ENCODE measurements around the gene PHACTR3.

Gene PHACTR3

GRCh38 chr20:59648466-59649070 lies 44.2 kb downstream of the PHACTR3 start:
- no peak for DNase-seq

- no peak for DNase-seq
These were observed 46.1 kb downstream of the PHACTR3 start for GRCh38 chr20:59650418-59650817.

DNA sequence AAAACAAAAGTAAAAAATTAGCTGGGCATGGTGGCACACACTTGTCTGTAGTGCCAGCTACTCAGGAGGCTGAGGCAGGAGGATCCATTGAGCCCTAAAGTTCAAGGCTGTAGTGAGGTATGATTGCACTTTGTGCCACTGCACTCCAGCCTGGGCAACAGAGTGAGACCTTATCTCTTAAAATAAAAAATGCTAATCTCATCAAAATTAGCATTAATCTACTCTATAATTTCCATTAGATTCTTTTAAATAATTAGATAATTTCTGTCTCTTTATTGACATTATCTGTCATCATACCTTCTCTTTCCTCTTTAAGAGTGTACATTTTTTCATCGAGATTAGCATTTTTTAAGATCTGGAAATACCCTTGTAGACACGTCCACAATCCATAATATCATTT lies 48.0 kb downstream of the PHACTR3 start:
- DNase-seq: no peak

DNA sequence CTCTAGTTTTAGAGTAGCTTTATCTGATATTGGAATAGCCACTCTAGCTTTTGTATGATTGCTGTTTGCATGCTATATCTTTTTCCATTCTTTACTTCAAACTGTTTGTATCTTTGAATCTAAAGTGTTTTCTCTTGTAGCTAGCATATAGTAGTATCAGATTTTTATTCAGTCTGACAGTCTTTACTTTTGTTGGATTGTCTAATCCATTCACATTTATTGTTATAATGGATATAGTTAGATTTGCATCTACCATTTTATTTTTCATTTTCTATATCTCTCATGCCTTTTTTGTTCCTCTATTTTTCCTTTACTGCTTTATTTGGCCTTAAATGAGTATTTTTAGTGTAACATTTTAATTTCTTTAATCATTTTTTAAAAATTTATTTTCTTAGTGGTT lies 52.1 kb downstream of the PHACTR3 start:
- no peak for DNase-seq

- DNase-seq: no peak
These were observed 53.2 kb downstream of the PHACTR3 start for GRCh38 chr20:59657459-59658046.

- no peak for DNase-seq
These were observed 56.1 kb downstream of the PHACTR3 start for GRCh38 chr20:59660471-59660870.

DNA sequence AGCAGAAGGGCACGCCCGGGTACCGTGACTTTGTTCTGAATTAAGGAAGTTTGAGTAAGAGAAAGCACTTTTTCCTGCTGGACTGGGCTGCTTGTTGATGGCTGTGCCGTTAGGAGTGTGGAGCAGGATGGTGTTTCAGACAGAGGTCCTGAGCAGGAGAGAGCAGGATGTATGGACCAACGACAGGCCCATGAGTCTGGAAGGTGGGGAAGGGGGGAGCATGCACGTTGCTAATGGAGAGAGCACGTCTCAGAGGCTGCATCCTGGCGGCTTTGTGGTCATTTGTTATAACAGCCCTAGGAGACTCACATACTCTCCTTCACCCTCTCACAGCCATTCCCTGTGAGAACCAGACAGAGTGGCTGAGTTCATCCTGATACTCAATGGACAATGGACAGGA lies 56.8 kb downstream of the PHACTR3 start:
- DNase-seq: no peak

GRCh38 chr20:59661621-59662020 lies 57.3 kb downstream of the PHACTR3 start:
- DNase-seq: no peak

DNA sequence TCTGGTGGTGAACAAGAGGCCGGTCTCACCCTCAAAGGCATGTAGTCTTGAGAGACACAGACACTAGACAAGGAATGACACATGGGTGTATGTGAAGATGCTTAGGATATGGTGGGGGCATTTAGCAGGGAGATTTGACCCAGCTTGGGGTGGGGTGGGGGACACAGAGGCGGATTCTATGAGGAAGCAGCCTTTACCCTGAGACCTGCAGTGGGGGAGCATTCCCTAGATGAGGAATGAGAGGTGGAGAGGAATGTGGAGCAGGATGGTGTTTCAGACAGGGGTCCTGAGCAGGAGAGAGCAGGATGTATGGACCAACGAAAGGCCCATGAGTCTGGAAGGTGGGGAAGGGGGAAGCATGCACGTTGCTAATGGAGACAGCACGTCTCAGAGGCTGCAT lies 57.8 kb downstream of the PHACTR3 start:
- no peak for DNase-seq

GRCh38 chr20:59662856-59663512 lies 58.6 kb downstream of the PHACTR3 start:
- DNase-seq: no peak

GRCh38 chr20:59663513-59664060 lies 59.2 kb downstream of the PHACTR3 start:
- DNase-seq: no peak

DNA sequence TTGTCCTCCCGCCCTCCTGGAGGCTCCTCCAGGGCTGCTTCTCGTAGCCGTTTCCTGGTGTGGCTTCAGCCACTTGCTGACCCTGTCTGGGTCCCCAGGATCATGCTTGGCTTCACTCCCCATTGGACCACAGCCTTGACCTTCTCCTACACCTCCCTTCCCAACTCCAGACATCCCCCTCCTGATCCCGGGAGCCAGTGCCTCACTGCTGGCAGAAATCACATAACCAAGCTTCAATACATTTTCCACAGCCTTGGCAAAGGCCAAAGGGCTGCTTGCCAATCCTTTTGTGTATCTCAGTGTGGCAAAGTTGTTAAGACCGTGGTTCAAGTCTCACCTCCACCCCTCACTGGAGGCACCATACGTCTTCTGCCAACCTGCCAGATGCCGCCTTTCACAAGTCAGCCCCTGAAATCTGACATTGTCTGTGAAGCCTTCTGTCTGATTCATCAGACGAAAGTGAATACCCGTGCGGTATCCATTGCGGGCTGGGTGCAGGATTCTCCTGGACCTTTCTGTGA lies 60.1 kb downstream of the PHACTR3 start:
- no peak for DNase-seq

DNA sequence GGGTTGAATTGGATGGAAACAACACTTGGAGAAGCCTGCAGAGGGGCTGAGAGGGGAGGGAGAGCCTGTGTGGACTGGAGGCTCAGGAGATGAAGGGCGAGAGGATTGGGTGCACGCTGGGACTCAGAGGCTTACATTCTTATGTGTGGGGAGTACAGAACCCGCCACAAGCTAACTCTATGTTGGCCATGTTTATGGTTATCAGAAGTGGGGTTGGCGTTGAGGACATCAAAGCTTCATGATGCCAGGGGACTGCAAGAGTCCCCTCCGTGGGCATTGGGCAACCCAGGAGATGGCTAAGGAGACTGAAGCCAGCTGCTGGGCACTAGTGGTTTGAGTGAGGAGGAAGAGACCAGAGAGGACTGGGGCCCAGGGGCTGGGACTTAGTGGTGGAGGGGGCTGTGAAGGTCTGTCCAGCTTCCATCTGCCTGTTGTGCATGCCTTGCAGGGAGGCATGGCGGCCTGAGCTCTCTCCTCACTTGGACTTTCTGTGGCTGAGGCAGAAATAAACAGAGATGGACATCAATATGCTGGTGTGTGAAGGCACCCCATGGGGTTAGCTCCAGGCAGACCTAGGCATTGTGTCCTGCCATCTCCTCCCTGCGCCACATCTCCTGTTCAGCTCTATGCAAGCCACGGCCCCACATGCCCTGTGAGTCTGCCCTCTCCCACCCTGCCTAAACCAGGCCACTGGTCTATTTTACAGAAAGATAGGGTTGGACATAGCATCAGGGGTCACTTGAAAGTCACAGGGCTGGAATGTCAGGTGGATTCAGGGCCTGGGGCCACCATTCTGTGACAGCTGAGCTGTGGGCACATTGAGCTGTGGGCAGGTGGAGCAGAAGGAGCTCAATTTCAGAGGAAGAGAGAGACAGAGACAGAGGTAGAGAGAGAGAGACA lies 61.6 kb downstream of the PHACTR3 start:
- no peak for DNase-seq

DNA sequence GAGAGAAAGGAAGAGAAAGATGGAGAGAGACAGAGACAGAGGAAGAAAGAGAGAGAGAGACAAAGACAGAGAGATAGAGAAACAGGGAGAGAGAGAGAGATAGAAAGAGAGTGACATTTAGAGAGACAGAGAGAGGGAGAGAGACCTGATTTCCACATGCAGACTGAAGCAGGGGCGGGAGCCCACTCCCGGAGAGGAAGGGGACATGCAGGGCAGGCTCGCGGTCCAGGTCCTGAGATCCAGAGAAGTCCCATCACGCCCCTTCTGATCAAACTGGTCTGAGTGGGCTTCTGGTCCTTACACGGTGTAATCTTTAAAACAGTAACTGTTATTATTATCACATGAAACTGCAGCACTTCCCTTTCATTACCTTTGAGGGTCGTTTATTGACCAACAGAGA lies 62.2 kb downstream of the PHACTR3 start:
- no peak for DNase-seq

DNA sequence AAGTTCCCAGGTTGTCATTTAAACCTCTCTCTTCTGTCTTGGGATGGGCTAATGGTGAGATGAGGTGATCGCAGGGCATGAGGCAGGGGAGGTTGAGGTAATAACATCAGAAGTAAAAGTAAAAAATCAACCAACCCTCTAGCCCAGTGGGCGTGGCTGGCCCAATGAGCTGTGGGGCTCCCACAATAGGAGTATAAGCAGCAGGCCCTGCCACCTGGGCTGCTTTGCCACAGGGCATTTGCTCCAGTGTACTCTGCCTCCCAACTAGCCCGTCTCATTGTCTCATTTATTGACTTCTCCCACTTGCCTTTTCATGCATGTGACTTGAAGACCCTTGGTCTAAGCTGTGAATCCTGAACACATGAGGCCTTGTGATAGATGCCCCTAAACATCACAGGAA lies 62.8 kb downstream of the PHACTR3 start:
- no peak for DNase-seq

- no peak for DNase-seq
These were observed 63.7 kb downstream of the PHACTR3 start for GRCh38 chr20:59667981-59668515.

- DNase-seq: no peak
These were observed 64.8 kb downstream of the PHACTR3 start for GRCh38 chr20:59668926-59669850.

GRCh38 chr20:59670786-59671492 lies 66.6 kb downstream of the PHACTR3 start:
- no peak for DNase-seq

- no peak for DNase-seq
These were observed 67.5 kb downstream of the PHACTR3 start for GRCh38 chr20:59671661-59672471.

- no peak for DNase-seq
These were observed 68.2 kb downstream of the PHACTR3 start for GRCh38 chr20:59672576-59672975.
